GF-D8 (cell line): ENCODE results near the gene CHST3.
"Not testable (repeated sequence)": the region's sequence is repeated elsewhere in the genome, so short reads cannot be mapped to it uniquely, and the experiment has no call there.

Experiments
- DNase-seq: peaks from one replicate; lab custom pipeline; 2025; lab: John Stamatoyannopoulos, UW

The CHST3 gene

DNA sequence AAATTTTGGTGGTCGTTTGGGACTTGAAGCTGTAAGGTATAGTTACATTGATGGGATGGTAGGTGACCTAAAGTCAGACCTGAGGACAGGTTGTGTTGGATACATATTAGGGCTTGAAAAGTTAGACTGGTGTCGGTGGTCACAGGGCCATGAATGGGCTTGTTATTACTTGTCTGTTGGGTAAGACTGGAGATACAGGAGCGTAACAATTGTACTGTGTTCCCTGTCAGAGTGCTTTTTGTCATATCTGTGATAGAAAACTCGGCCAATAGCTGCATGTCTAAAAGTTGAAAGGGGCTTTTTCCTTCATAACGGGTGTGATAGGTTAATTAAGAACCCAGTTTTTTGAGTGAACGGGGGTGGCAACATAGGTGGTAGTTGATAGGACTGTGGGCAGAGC, 13.5 kb upstream of the CHST3 start:
- no peak for DNase-seq

DNA sequence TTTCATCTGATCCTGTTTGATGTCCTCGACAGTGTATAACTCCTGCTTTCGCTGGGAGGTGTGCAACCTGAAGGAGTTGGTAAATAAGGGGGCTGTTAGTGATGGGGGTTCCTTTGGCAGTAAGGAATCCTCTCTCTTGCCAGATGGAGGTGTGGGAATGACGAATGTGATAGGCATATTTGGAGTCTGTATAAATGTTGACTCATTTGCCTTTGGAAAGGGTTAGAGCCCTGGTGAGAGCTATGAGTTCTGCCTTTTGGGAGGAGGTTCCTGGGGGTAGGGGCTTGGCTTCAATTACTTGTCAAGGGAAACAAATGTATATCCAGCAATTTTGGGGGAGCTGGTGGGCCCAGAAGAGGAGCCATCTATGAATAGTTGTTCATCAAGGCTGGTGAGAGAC, 11.4 kb upstream of the CHST3 start:
- DNase-seq, result no peak

DNA sequence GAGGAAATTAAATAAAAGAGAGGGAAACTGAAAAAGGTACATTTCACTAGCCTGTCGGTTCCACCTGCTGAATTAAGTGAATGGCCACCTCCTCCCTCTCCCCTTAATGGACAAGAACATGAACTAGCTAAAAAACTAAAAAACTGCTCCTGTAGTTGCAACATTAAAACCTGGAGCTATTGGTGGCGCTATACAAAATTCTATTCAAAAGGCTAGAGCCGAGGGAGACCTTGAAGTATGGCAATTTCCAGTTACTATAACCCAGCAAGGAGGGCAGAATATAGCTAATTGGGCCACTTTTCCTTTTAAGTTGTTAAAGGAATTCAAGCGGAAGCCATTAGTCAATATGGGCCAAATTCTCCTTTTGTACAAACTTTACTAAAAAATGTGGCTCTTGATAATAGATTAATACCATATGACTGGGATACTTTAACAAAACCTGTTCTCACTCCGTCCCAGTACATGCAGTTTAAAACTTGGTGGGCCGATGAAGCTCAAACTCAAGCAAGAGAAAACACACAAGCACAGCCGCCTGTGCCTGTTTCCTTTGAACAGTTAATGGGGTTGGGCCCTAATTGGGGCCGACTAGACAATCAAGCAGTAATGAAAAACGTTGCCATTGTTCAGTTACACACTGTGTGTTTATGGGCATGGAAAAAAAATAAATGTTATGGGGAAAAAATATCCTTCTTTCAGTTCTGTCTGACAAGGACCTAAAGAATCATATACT, 6.5 kb upstream of the CHST3 start:
- DNase-seq, result no peak

DNA sequence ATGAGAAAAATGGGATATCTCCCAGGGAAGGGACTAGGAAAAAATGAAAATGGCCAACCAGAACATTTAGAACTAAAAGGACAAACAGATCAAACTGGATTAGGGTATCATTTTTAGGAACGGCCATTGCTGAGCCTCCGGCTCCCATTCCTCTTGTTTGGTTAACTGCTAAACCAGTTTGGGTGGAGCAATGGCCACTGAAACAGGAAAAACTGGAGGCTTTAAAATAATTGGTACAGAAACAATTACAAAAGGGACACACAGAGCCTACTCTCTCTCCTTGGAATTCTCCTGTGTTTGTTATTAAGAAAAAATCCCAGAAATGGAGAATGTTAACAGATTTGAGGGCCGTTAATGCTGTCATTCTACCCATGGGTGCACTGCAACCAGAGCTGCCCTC, 4.7 kb upstream of the CHST3 start:
- DNase-seq, result no peak

DNA sequence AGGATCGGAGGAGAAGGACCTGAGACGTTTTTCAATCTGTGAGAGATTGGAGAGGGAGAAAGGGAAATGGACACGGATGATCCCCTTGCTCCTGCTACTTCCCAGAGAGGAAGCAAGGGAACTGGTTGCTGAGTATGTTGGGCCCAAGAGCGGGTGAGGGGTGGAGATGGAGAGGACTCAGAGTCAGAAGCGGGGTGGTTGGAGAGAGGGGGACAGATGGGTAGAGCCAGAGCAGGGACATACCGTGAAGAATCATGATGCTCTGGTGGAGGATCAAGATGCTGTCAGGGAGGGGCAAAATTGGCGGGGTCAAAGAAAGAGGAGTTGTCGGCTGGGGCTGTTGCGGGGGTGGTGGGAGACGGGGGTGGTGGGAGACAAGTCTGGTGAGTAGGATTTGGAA, 2.4 kb upstream of the CHST3 start:
- DNase-seq, result no peak

DNA sequence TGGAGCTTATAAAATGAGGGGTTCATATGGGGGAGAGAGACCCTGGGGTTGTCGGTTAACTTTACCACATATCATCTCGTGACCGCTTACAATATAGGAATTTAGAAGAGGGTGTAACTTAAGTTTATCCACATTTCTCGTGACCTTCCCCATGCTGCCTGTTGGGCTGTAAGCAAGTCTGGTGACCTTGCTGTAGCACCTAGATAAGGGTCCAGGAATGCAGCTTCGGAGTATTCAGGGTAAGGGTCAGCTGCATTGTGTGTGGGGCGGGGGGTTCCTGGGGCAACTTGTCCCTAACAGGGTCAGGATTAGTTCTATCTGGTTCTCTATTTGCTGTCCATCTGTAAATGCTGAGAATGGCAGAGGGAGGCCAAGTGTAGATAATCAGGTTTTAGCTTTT, 1.3 kb upstream of the CHST3 start:
- no peak for DNase-seq

DNA sequence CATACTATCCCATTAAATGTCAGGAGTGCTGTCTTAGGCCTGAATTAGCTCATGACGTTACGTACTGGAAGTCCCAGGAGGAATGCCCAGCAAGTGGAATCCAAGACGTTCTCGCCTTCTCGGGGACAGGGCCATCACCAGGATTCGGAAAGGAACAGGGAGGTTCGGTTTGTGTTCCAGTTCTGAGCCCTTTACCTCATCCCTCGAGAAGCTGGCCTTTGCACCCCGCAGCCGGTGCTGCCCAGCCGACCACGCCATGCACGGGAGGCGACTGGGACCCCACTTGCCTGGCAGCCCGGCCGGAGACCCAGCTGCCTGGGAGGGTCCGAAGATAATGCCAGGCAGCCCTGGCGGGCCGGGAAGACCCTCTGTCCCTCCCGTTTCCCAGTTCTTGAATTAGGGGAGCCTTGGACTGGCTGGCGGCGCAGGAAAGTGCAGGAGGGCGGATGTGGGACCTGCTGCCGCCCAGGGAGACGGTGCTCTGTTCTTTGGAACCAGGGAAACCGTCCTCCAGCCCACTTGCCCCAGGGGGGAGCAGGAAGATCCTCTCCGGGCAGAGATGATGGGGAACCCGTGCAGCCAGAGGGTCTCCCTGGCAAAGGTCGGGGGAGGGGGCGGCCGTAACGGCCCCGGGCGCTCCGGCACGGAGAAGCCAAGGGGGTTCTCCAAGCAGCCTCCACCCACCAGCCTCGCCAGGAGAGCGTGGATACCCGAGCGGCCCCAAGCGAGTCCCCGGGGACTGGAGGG, 671 bp upstream of the CHST3 start:
- no peak for DNase-seq

DNA sequence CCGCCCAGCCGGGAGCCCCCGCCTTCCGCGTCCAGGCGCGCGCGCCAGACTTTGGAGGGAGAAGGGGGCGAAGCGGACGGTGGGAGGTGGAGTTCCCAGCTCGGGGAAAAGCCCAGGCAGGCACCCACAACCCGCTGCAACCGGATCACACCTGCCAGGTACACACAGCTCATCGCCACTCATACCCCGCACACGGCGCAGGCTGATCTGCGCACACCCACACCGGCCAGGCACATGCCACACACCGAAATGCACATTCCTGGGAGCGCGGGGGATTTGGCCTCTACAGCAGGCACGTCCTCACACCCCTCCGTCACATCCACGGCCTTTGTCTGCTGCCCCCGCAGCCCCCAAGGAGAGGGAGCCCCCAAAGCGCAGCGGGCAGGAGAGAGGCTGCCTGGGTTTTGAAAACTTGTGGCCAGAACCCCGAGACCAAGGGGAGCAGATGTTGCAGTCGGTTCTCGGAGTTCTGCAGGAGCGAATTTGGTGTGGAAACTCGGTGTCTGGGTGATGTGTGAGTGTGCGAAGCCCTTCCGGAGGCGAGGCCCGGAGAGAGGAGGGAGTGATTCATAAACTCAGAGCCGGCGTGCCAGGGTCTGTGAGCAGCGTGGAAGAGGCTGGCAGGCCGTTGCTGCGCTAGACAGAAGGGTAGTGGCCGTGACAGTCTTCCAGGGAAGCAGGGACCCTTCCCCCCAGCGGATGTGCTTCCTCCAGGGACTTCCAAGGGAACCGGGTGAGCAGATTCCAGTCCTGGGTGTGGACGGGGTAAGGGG, 734 bp downstream of the CHST3 start:
- DNase-seq, result no peak

DNA sequence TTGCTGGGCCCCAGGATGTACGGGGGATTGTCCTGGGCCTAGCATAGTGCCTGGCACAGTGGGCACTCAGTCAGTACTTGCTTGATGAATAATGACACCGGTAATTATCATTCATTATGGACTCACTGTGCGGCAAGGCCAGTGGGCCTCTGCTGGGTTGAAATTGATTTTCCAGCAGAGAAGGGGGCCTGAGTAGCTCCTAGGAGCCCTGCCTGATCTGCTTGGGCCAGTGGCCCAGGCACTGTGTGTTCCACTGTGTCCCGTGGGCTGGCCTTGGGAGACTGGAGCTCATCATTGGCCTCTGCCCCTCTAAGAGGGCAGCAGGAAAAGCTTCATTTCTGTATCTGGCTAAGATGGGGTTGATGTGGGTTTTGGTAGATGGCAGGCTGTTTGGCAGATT, 1.4 kb downstream of the CHST3 start:
- DNase-seq, result no peak

DNA sequence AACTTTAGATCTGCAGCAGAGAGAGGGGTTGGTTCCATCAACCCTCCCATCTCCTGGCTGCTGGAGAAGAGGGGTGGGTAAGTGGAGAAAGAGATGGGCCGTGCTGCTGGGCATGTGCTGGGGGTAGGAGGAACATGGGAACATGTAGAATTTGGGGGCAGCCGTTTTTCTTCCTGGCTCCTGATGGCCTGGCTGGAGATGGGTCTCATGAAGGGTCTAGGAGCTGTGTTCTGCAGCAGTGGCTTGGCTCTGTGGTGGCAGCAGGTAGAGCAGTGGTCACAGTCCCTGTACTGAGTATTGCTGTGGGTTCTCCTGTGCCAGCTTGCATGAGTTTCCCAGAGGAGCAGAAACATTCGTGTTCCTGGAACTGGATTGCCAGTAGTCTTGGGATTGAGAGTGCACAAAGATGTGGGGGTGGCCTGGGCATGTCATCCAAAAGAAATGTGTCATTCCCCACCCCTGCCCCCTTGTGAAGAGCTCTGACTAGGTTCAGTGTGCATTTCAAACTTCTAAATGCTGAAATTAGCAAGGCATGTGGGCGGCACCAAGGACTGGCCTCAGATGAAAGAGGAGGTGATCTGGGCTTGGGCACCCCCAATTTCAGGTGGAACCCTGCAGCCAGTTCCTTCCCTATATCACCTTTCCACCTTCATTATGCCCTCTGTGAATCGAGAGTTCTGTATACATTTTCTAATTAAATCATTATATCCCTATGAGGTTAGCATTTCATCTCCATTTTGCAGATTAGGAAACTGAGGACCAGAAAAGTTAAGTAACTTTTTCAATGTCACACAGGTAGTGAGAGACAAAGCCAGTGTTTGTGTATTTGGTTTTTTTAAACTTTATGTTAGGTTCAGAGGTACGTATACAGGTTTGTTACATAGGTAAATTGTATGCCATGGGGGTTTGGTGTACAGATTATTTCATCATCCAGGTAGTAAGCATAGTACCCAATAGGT, 2.1 kb downstream of the CHST3 start:
- no peak for DNase-seq

DNA sequence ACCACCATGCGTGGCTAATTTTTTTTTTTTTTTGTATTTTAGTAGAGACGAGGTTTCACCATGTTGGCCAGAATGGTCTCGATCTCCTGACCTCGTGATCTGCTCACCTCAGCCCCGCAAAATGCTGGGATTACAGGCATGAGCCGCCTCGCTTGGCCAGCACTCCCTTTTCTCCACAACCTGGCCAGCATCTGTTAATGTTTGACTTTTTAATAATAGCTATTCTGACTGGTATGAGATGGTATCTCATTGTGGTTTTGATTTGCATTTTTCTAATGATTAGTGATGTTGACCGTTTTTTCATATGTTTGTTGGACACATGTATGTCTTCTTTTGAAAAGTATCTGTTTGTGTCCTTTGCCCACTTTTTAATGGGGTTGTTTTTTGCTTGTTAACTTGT, 3.8 kb downstream of the CHST3 start:
- DNase-seq, result not testable (repeated sequence)

DNA sequence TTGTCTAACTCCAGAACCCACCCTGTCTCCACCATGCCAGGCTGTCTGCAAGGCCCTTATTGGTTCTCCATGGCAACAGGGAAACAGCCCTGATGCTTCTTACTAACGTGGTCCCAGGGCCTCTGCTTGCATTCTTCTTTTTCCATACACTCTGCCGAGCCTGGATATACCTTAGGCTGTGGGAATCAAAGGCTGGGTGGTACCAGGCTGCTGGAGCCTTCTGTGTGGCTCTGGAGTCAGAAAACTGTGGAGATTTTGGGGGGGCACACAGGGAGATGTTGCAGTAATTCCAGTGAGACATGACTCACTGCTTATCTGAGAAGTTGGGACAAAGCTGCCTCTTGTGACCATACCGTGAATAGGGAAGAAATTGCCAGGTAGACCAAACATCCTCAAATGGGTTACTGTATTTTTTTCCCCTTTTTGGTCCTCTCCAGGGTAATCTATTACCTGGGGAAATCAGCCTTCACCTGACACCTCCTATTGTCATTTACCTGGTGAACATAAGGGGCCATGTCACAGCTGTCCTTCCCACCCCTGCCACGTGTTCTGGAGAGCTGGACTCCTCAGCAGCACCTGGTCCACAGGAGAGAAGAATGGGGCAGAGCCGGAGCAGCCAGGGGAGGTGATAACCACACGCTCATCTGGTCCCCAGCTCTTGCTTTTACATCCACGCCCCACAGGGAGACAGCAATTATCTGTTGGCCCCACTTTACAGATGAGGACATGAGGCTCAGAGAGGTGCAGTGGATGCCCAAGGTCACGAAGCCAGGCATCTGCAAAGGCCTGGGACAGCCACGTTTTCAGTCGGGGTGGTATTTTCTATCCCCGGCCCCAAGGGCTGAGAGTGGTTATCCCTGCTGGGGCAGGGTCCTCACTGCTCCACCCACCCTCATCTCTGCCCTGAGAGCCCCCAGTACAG, 4.6 kb downstream of the CHST3 start:
- no peak for DNase-seq

DNA sequence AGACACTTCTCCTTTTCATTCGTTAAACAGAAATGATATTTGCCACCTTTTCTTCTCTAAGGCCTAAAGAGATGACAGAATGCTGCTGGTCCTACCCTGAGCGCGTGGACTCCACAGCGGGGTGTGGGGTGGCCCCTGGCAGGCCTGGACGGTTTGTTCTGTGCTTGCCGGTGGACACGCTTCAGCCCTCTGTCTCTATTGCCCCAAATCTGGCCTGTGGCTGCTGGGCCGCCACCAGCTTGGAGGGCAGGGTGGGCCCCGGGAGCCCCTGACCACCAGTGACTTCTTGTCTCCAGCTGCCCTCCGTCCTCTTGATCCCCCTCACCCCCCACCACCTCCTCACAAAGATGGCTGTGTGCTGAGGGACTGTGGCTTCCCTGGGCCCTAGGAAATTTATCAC, 5.7 kb downstream of the CHST3 start:
- DNase-seq, result no peak

DNA sequence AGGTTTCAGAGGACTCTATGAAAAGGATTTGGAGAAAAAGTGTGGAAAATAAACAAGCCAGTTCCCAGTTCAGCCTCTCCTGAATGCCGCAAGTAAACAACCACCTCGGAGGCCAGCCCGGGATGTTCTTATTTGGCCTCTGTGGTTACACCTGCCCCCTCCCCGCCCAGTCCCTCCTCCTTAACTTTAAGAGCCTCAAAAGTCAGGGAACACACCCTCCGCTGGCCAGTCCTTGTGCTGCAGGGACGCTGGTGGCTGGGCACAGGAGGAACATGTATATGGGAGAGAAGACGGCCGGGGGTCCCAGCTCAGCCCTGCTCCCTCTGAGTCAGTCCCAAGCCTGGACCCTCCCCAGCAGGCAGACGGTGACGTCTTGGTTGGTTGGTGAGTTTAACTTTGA, 6.1 kb downstream of the CHST3 start:
- no peak for DNase-seq

DNA sequence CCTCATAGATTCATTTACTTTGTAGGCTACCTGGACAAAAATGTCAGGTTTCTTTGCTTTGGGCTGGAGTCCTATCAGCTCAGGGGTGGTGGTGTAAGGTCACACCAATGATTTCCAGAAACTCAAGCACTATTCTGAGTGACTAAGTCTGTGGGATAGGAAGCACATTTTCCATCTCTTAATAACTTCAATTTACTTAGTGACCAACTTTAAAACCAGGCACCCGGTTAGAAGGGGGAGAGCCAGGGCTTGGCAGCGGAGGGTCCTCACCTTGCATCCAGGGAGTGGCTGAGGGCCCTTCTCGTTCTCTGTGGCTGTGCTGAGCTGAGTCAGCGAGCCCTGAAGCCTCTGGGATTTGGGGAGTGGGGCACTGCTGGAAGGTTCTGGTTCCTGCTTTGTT, 6.7 kb downstream of the CHST3 start:
- DNase-seq, result no peak

DNA sequence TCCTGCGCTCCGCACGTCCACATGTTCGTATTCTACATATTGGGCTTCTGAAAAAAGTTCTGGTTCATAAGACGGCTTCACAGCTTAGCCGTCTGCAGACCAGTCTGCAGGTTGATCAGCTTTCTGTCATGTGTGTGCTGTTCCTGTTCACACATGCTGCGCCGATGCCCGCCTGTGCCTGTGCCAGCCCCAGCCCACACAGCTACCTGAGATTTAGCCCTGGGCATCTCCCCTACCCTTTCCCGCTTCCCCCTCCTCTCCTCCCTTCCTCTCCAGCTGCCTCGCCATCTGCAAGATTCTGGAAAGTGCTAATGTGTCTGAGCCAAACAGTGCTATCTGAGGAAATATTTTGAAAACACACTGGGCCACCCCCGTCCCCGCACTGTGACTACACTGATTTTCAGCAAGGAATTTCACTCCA, 7.1 kb downstream of the CHST3 start:
- no peak for DNase-seq

DNA sequence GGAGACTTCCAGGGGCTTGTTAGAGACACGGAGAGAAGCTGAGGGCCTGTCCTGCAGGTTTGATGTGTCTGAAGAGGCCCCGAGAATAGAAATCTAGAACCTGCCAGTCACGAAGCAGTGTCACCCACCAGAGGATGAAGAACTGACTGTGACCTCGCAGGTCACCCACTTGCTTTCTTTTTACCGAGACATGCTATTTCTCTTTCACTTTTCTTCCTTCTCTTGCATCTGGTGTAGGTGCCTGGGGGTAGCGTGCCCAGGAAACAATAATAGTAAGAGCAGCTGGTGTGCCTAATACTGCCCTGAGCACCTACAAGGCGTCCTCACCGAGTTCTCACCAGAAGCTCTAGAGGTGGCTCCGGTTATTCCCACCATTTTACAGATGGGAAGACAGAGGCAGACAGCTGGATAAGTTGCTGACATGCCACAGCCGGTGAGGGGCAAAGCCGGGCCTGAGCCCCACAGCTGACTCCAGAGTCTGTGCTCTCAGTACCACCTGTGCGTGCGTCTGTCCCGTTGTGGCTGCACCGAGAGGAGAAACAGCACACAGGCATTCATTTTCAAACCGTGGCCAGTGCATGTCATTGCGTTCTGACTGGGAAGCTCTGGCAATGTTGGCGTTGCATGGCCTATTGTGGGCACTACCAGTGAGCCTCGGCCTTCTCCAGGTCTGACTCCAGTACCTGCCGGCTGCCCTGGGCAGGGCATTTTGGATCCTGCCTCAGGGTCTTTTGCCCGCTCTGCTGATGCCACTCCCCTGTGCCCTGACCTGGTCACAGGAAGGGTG, 7.8 kb downstream of the CHST3 start:
- DNase-seq, result no peak

DNA sequence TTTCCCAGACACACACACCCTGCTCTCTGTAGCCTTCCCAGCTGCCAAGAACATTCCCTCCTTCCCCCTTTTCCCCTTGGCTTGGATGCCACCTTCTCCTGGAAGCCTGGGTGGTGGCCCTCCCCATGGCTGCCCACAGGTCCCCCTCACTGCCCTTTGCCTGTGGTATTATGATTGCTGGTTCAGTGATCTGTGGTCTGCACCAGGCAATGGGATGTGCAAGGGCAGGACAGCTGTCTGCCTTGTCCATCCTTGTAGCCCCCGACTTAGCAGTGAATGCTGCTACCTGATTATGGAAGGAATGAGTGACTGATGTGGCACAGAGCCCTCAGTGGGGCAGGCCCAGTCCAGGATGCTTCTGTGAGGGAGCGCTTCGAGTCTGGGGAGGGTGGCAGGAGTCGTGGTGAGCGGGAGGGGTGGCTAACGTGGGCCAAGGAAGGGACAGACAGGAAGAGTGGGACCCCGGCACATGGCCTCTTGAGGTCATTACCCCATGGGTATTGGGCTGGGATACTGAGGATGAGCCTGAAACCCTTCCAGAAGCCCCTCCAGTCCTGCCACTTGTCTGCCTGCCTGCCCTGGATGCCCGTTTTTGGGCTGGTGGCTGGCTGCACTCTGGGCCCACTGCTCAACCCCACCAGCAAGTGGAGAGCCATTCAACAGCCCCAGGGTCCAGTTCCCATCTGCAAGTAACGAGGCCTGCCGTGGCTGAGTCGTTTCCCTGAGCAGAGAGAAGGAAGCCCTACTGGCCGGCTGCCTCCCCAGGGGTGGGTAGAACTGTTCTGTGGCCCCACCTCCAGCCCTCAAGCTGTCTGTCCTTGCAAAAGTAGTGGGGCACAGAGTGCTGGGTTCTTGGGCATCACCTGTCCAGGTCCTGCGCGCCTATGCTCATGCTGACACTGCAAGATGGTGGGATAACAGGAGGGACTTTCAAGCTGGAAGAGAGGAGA, 8.8 kb downstream of the CHST3 start:
- no peak for DNase-seq
